ENCODE measurements around the gene HOXC12. TPM values are rescaled to one million over a fixed set of nuclear protein-coding genes. Genes with fewer than 3 reads are reported as not detected.

The HOXC12 gene
- total and polyA plus RNA-seq, 4 donors: not detected

DNA sequence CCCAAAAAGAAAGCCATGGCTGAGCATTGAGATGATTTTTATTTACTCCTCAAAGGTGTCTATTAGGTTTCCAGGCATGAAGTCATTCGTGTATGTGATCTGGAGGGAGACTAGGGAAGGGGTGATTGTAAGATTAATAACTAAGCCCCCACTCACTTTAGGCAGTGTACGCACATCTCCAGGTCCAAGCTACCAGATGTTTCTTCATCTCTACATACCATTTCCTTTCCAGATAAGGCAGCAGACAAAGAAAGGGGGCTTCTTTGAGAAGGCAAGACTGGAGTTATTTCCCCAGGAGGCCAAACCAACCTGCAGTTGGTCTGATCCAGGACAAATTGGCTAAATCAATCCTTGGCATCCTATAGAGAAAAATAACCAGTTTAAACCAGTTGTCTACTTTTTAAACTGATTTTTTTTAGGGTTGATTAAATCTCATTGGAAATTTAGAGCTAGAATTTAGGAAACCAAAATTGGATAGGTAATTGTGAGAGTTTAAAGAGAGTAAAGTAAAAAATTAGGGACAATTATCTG, 12.2 kb upstream of the HOXC12 start:
- H3K27me3 ChIP-seq (ENCODE audit: control insufficient read depth in 3 of 3, insufficient read depth in 3 of 3, low read length in 2 of 3): peaks cover 20 to 95% (median 91%) of the 10 kb centered on the region in 3 donors
- no peaks in the 10 kb centered on the region for H3K36me3 ChIP-seq (ENCODE audit: control insufficient read depth in 4 of 4, insufficient read depth in 4 of 4, low read length in 4 of 4)
- H3K4me1 ChIP-seq (ENCODE audit: control insufficient read depth in 5 of 5, insufficient read depth in 5 of 5, low read length in 5 of 5): peaks cover 0 to 3% (median 0%) of the 10 kb centered on the region in 5 donors
- no peak overlapping the region for H3K4me3 ChIP-seq
- DNase-seq (peak in 1 of 3 donors; percentile 3), ATAC-seq (ENCODE audit: insufficient read depth, low FRiP score) (no peak)
- WGBS, 2 donors: 16 to 17% methylated on average over 2 of the region's 2 CpGs
- no peak overlapping the region for H3K9ac ChIP-seq (ENCODE audit: insufficient read depth in 1 of 2, low read length in 2 of 2)
- H3K9me3 ChIP-seq (ENCODE audit: control insufficient read depth in 4 of 4, insufficient read depth in 3 of 4, low read length in 3 of 4): peaks cover 0 to 2% (median 0%) of the 10 kb centered on the region in 4 donors
- H3K27ac ChIP-seq (ENCODE audit: low read depth in 1 of 2, low read length in 1 of 2): no peak overlapping the region
- TF ChIP-seq, protein P1, sequence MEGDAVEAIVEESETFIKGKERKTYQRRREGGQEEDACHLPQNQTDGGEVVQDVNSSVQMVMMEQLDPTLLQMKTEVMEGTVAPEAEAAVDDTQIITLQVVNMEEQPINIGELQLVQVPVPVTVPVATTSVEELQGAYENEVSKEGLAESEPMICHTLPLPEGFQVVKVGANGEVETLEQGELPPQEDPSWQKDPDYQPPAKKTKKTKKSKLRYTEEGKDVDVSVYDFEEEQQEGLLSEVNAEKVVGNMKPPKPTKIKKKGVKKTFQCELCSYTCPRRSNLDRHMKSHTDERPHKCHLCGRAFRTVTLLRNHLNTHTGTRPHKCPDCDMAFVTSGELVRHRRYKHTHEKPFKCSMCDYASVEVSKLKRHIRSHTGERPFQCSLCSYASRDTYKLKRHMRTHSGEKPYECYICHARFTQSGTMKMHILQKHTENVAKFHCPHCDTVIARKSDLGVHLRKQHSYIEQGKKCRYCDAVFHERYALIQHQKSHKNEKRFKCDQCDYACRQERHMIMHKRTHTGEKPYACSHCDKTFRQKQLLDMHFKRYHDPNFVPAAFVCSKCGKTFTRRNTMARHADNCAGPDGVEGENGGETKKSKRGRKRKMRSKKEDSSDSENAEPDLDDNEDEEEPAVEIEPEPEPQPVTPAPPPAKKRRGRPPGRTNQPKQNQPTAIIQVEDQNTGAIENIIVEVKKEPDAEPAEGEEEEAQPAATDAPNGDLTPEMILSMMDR (IDR thresholded peaks at IDR 0.05; ENCODE audit: control extremely low read depth, extremely low read depth): no peak

DNA sequence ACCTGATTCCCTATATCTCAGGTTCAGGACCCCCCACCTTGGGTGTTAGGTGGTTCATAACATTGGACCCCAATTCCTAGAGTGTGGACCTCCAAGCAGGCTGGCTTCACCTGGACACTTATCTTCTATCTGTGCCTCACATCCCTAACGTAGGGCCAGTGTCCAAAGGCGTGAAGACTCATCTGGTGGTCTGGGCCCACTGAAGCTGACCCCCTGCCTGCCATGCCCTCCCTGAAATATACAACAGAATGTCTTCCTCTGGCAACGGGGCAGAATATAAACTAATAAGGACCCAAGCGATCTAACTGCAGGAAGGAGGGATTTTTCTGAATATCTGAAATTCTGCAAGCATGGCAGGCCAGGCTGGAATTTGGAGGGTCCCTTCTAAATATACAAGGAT, 10.5 kb upstream of the HOXC12 start:
- Histone ChIP-seq H3K36me3 (ENCODE audit: control insufficient read depth in 4 of 4, insufficient read depth in 4 of 4, low read length in 4 of 4) (no peaks in the 10 kb centered on the region), H3K9me3 (ENCODE audit: control insufficient read depth in 4 of 4, insufficient read depth in 3 of 4, low read length in 3 of 4) (no peaks in the 10 kb centered on the region), H3K4me3 (no peak overlapping the region), H3K9ac (ENCODE audit: insufficient read depth in 1 of 2, low read length in 2 of 2) (no peak overlapping the region), H3K27ac (ENCODE audit: low read depth in 1 of 2, low read length in 1 of 2) (no peak overlapping the region), H3K27me3 (ENCODE audit: control insufficient read depth in 3 of 3, insufficient read depth in 3 of 3, low read length in 2 of 3) (peaks cover 22 to 98% (median 95%) of the 10 kb centered on the region in 3 donors), H3K4me1 (ENCODE audit: control insufficient read depth in 5 of 5, insufficient read depth in 5 of 5, low read length in 5 of 5) (peaks cover 0 to 3% (median 0%) of the 10 kb centered on the region in 5 donors)
- 12 to 14% methylated on average over 4 of the region's 4 CpGs for WGBS, 2 donors
- no peak for ATAC-seq (ENCODE audit: insufficient read depth, low FRiP score)
- TF ChIP-seq, protein P1 (IDR thresholded peaks at IDR 0.05; ENCODE audit: control extremely low read depth, extremely low read depth): no peak
- DNase-seq: no peak

DNA sequence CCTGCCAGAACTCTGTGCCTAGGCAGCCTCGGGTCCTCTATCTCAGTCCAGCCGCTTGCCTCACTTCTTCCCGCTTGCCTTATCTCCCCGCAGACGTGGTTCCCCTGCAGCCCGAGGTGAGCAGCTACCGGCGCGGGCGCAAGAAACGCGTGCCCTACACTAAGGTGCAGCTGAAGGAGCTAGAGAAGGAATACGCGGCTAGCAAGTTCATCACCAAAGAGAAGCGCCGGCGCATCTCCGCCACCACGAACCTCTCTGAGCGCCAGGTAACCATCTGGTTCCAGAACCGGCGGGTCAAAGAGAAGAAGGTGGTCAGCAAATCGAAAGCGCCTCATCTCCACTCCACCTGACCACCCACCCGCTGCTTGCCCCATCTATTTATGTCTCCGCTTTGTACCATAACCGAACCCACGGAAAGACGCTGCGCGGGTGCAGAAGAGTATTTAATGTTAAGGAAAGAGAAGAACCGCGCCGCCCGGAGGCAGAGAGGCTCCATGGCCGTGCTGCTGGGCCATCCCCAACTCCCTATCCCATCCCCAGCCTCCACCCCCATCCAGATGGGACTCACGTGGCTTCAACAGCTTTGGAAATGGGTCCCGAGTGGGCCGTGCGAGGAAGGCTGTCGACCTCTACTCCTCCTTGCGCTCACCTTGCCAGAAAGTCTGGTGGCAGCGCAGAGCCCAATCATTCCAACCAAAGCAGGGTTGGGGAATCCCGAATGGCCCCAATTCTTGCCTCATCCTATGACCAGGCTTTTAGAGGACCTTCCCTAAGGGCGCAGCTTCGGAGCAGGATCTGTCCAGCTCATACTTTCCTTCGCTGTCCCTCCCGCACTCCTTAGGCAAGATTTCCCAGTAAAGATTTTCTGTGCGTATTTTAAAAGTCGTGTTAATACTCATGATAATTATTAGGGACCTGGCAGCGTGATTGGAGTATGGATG, 9.5 kb upstream of the HOXC12 start:
- H3K9ac ChIP-seq (ENCODE audit: insufficient read depth in 1 of 2, low read length in 2 of 2): no peak overlapping the region
- peaks cover 22 to 100% (median 98%) of the 10 kb centered on the region in 3 donors for H3K27me3 ChIP-seq (ENCODE audit: control insufficient read depth in 3 of 3, insufficient read depth in 3 of 3, low read length in 2 of 3)
- H3K4me3 ChIP-seq: no peak overlapping the region
- H3K27ac ChIP-seq (ENCODE audit: low read depth in 1 of 2, low read length in 1 of 2): no peak overlapping the region
- 6 to 7% methylated on average over 51 of the region's 51 CpGs for WGBS, 2 donors
- no peaks in the 10 kb centered on the region for H3K36me3 ChIP-seq (ENCODE audit: control insufficient read depth in 4 of 4, insufficient read depth in 4 of 4, low read length in 4 of 4)
- TF ChIP-seq, protein P1 (IDR thresholded peaks at IDR 0.05; ENCODE audit: control extremely low read depth, extremely low read depth): no peak
- ATAC-seq (ENCODE audit: insufficient read depth, low FRiP score) (no peak), DNase-seq (no peak)
- H3K4me1 ChIP-seq (ENCODE audit: control insufficient read depth in 5 of 5, insufficient read depth in 5 of 5, low read length in 5 of 5): no peaks in the 10 kb centered on the region
- H3K9me3 ChIP-seq (ENCODE audit: control insufficient read depth in 4 of 4, insufficient read depth in 3 of 4, low read length in 3 of 4): no peaks in the 10 kb centered on the region
